ENCODE results near the gene GATA5.

The GATA5 gene

DNA sequence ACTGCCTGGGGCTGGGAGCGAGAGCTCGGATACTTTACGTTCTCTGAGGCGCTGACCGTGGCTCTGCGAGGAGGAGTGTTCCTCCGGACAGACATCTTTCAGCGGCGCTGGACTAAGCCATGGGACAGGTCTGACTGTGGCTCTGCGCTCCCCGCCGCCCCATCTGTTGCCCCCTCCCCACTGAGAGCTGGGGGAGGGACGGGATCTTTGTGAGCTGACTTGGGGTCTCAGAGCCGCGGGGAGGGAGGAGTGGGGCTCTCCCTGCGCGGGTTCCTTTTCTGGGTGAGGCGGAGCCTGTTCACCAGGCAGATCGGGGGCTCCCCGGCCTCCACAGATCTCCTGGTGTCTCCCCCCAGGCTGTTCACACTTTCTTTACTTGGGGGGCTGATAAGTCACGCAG is 11.3 kb upstream of the GATA5 start:
- no peak for DNase-seq

DNA sequence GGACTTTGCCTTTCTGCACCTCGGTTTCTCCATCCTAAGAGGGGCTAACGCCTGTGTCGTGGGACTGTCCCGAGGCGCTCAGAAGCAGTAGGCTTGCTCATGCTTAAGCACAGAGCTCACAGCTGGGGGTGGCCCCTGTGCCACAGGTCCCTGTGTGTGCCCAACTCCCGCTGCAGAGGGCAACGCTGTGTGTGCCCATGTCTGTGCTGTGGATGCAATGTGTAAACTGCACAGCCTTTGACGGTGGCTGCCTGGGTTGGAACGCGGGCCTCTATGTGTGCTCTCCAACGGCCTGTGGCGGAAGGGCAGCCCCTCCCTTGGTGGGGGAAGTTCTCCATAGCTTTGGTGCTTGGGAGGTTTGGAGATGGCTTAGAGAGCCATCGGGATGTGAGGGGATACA is 10.7 kb upstream of the GATA5 start:
- DNase-seq = no peak

DNA sequence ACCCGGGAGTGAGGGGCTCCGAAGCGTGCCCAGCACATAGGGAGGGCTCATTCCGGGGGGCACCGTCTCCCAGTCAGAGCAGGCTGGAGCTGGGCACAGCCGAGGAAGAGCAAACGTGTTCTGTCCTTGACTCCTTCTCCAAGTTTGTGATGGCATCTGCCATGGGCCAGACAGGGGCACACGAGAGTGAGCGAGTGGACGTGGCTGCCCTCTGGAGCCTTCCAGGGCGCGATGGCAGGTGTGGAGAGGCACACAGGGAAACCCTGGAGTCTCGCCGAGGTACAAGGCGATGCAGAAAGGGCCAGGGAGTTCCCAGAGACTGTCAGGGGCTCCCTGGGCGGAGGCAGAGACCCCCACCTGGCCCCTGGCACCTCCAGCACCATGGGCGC is 9.9 kb upstream of the GATA5 start:
- no peak for DNase-seq

DNA sequence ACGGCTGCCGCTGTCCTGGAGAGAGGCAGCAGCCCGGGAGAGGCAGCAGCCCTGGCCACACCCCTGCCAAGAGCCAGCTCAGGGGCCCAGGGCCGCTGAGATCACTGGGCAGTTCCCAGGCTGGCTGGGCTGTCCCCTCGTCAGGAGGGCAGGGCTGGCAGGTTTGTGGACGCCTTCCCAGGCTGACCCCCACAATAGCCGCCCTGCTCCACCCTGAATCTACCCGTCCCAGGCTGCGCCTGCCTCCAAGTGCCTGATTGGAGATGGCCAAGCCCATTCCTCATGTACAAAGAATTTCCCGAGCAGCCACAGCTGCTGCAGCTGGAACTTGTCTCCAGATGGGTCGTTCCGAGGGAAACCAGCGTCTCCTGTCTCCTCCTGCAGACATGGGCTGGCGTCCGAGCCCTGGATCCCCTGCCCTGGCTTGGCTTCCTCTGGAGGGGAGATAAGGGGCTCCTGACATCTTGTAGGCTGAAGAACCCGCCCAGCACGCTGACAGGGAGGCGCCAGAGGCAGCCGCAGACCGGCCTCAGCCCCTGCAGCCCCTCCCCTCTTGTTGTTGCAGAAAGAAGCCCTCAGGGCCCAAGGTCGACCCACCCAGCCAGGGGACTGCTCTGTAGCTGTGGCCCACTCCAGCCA is 9.4 kb upstream of the GATA5 start:
- no peak for DNase-seq

DNA sequence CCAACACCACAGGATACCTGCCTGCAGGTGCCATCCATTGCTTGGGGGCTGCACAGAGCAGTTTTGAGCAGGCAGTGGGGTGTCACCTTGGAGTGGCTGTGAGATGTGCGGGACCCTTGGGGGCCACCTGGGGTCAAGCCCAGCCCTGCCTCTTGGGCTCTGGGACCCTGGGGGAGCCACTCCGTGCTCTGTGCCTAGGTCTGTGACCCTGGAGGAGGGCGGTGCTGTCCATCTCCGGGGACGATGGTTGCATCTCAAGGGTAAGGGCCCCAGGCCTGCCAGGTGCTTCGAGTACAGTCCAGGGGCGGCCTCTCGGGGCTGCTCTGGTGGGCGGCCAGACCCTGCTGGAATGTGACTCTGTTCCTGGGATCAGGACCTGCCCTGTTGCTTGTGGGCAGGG is 8.7 kb upstream of the GATA5 start:
- no peak for DNase-seq

DNA sequence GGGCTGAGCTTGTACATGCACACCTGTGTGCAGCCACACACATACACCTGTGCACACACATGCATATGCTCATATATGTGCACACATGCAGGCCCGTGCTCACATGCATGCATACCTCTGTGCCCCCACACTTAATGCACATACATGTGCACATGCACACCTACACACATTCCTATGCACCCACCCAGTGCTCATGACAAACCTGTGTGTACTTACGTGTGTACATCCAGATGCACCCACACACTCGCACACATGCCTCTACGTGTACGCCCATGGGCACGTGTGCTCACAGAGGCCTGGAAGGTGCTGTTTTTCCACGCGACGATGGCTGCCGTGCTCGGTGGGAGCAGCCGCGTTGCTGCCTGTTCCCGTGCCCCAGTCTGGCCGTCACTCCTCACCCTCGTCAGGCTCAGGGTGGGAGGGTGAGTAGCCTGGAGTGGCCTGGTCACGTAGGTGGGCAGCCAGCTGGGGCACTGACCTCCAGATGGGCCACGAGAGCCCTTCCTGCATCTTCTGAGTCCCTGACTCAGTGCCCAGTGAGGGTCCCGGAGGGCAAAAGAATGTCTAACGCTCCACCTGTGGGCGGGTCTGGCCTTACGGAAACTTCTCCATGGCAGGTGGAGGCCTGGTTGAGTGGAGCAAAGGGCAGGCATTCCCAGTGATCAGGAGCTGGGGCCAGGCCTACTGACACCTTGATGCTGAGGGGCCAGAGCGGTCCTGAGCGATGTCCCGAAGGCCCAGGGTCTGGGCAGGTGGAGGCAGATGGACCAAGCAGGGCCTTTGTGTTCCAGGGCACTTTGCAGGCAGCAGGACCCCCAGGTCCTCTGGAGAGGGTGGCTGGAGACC is 8.0 kb upstream of the GATA5 start:
- no peak for DNase-seq

DNA sequence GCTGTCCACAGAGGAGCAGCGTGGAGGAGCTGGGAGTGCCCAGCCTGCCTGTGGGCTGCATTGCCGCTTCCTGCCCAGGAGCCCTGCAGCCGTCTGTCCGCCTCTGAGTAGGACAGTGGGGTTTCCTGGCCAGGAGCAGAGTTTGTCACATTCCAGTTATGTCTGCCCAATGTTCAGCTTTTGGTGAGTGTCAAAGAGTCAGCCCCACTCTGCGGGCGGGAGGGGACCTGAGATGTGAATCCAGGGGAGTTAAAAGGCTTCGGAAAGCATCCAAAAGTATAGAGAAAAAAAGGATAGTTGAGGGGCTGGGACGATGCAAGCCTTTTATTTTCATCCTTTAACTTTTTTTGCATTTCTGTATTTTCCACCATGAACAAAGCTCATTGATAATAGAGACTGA is 7.2 kb upstream of the GATA5 start:
- DNase-seq = no peak

DNA sequence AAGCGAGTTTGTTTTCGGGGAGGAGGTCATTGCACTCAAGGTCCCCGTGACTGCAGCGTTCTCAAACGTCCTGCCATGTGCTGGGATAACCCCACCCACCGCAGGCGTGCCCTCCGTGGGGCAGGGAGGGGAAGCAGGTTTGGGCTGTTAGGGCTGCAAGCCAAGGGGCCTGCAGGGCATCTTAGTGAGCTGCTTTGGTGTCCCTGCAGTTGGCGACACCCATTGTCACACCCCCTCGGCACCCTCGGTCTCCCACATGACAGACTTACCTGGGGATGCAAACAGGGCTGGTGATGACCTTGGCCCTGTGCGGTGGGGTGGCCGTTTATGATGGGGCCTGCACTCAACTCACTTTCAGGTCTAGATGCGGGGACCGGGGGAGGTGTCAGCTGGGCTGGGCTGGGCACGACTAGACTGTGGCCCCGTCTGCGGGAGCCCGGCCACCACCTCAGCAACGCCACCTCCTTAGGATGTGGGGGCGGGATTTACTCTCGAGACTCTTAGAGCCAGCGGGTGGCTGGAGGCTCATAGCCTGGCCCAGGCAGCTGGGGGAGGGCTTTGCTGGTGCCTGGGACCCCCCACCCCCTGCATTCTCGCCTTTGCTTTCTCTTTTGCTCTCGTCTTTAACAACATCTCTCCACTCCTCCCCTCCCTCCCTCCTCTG is 6.5 kb upstream of the GATA5 start:
- DNase-seq = no peak

DNA sequence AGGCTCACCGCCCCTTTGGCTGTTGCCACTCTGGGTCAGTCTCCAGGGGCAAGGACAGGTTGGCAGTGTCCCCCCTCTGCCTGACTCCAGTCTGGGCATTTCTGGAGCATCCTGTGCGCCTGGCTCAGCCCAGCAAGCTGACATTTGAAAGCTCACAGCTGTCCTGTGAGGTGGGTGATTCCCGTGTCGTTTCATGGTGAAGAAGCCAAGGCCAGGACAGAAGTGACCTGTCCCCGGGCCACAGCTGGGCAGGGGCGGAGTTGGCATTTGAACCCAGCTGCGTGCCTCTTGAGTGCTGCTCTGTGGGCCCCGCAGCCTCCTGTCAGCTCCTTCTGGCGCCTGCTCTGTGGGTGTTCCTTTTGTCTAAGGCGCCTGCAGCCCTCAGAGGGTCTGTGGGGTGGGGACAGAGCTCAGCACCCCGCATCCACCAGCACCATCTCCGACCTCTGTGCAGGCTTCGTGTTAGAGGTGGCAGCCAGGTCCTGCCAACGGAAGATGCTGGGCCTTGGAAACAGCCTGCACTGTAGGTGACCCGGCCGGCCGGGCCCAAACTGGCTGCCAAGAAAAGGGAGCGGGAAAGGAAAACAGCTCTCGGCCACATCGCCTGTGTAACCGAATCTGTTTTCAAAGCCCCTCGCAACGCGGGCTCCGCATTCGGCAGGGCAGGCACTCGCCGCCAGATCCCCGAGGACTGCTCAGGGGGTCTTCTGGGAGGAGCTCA is 5.8 kb upstream of the GATA5 start:
- no peak for DNase-seq

DNA sequence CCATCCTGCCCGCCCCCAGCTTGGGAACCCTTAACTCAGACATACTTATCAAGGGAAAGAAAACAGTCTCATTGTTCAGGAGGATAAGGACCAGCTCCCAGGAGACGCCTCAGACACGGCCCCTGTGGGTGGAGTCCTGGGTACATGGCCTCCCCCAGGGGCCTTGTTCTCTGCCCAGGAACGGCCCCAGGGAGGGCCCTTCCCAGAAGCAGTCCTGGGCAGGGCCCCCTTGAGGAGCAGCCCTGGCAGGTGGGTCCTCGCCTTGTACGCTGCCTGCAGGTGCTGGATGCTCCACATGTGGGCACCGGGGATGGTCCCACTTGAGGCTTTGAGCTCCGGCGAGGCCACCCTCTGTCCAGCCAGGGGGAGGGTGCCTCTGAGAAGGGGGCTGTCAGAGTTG is 4.5 kb upstream of the GATA5 start:
- DNase-seq = no peak

DNA sequence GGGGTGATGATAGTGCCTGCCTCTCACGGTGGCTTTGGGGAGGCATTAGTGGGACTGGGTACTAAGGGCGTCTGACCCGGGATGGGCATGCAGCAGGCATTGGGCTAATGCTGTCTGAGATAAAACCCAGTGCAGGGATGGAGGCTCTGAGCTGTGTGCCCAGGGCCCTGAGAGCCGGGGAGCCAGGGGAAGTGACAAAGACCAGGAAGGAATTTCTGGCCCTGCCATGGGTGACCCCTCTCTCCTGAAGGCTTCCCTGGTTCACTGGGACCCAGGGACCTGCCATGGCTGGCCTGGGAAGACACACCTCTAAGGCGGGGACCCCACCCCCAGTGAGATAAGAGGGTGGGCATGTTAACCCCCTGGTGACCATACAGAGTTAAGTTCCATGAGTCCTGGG is 3.9 kb upstream of the GATA5 start:
- no peak for DNase-seq

DNA sequence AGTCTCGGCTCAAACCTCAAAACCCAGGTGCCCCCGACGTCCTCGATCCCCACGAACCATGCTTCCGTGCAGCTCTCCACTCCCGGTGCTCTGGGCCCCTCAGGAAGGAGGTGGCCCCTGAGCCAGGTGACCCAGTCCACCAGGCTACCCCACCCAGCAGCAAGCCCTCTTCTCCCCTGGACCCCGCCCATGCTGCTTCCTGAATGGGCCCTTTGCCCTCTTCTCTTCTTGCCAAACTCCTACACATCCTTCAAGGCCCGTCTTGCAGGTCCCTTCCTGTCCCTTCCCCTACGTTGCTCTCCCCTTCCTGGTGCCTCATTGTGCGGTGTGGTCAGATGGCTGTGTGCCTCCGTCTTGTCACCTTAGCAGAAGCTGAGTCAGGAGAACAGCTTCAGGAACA is 3.4 kb upstream of the GATA5 start:
- no peak for DNase-seq

DNA sequence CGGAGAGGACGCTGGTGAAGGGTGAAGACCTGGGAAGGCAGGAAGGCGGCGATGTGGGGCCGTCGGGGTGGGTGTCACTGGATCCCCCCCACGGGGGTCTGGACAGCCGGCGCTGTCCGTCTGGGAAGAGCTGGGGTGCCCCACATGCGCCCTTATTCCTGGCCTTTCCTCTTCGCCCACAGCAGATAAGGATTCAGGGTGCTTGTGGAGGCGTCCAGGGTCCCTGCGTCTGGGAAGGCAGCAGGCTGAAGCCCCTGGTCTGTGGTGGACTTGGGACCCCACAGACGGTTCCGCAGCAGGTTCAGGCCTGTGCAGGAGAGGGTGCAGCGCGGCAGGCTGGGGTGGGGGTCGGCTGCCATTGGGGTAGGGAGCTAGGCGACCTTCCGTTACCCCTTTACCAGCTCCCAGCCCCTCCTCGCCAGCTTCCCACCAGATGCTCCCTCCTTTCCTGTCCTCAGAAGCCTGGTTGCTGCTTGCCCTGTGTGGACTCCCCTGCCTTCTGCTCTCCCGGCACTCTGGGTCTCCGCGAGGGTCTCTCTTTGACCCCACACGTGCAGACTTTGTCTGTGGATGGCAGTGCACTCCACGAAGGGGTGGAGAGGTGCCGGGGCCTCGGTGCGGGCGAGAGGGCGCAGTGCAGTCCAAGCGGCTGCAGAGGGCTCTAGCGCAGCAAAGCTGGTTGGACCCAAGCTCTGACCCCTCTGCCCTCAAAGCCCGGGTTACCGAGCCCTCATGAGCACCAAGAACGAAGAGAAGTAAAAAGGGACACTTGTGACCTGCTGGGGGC is 2.1 kb upstream of the GATA5 start:
- no peak for DNase-seq

DNA sequence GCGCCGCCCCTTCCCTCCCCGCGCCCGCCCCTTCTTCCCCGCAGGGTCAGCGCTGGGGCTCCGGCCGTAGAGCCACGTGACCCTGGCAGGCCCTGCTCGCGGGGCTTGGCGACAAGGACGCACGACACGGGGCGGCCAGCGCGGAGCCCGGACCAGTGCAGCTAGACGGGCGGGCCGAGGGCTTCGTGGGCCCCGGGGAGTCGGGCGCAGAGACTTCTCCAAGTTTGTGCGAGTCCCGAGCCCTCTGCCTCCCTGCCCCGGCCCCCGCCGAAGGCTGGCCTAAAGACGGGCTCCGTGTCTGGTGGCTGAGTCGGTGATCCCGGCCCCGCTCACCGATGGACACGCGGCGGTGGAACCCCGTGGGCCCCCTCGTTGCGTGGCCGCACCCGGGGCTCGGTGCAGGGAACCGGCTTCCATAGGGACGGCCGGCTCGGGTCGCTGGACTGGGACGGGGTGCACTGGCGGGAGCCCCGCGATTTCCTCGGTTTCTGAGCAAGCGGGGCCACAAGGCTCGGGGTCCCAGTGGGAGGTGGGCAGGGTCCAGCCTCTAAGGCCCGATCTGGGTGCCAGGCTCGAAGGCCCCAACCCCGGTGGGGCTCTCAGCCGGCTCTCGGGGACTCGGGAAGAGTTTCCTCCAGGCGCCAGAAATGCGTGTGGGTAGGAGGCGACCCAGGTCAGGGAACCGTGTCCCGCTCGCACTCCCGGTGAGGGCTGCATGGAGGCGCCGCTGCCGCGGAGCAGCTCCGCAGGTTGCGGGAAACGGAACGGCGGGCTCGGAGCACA is 452 bp upstream of the GATA5 start:
- no peak for DNase-seq

DNA sequence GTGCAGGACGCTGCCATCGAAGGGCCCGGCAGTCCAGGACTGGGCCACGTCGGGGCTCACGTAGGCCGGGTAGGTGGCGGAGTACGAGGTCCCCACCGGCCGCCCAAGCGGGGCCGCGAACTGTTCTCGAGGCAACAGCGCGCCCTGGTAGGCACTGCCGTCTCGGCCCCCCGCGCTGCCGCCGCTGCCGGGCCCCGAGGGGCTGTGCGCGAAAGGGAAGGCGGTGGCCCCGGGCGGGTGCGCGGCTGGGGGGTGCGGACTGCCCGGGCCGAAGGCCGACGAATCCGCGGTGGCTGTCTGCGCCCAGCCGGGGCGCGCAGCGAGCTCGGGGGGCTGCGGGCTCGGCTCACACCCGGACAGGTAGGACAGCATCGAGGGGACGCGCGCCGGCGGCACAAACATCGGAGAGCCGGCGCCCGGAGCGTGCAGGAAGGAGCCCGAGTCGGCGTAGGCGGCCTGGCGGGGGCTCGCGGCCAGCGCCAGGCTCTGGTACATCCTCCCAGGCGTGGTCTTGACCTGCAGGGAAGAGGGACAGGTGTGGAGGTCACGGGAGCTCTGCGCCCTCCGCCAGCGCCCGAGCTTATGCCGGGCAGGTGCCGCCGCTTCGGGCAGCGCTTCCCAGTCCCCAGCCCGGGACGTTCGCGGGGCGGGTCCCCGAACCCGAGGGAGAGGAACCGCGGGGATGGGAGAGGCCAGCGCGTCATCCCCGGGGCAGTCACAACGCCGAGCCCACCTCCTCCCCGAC is 596 bp downstream of the GATA5 start:
- no peak for DNase-seq

DNA sequence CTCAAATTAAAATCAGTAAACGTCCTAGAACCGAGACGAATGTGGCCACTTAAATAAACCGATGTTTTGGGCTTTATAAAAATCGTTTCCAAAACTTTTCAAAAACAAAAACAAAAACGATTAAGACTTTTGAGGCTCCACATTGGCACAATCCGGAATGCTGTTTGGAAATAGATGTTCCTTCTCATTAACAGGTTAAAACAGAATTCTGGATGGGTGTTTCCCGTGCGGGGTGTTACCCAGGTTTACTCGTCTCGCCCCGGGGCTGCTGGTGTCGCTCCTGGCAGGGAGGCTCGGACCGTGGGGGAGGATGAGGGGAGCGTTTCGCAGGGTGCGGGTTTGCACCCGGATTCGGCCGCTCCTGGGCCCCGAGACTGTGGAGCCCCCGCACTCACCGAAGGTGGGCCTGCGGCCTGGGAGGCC is 1.2 kb downstream of the GATA5 start:
- no peak for DNase-seq

DNA sequence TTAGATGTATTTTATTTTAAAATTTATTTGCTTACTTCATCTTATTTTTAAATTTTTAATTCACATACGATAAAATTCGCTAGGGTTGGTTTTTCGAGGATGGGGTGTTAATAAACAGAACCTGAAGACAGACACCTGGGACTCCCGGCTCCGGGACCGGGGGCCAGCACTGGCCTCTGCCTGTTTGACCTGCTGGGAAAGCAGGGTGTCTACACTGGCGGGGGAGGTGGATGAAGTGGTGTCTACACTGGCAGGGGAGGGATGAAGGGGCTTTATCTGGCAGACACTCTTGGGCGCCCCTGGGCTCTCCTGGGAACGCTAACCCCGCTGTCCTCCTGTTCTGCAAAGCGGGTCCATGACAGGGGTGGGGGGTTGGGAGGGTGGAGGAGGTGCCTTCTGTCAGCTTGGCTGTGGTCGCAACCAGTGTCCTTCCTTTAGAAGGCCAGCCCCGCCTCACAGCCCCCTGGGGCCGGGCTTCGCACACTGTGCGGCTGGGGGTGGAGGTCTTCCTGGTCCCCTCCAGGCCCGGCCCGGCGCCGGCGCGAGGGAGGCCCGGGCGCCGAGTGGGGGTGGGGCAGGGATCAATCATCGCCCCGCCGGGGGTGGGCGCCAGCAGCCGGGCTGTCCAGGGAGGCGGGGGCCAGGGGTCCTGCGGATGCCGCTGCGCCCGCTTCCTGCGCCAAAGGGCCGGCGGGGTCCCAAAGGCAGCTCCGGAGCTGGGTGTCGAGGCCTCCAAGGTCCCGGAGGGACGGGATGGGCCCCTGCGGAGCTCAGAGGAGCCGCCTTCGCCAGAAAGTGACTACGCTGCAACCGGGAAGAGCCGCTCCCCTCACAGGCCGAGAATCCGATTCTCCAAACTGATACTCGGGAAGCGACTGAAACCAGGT is 1.8 kb downstream of the GATA5 start:
- DNase-seq = no peak

DNA sequence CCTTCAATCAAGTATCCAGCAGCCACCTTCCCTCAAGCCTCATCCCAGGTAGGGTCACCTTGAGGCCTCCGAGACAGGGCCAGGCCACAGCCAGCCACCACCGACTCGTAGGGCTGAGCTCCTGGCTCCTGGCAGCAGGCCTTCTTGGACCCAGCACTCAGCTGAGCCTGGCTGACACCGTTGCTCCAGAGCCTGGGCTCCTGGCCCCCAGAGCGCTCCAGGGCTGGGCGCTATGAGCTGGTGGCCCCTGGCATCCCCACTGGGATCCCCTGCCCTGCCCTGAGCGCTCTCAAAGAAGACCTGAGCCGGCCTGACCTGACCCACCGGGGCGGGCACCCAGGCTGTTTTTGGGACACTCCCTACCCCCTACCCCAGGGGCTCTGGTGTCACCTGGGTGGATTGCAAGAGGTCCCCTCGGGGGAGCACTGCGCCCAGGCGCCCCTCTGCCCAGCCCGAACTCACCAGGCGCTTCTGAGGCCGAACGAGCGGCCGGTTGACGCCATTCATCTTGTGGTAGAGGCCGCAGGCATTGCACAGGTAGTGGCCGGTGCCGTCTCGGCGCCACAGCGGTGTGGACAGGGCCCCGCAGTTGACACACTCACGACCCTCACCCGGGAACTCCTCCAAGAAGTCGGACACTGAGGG is 2.7 kb downstream of the GATA5 start:
- no peak for DNase-seq

DNA sequence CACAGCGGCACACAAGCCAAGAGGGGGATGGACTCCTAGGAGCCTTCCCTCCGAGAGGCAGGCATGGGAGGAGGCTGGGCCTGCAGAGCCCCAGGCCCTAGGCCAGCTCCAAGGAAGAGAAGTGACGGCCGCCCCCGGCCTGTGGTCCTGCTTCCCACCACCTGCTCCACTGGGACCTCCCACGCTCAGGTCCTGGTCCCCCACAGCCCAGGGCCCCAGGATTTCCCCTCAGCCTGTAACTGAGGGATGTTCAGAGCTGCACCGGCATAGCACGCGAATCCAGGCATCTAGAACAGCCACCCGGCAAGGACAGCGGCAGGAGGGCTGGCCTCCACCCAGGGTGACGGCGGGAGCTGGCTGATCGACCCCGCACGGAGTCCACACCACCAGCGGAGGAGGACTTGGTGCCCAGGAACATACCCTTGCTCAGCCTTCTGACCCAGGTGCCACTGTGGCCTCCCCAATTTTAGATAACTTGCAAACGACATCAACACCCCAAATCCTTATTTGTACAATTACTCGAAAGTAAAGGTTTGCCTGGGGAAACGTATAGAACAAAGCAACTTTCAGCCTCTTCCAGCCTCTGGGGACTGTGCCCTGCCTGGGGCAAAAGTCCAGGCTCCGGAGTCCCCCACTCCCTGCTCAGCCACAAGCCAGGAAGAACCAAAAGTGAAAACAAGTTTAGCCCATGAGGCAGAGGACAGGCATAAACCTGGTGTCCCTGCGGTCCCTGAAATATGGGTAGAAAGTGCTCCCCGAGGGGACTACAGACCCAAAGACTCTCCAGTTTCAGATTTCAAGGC is 3.5 kb downstream of the GATA5 start:
- no peak for DNase-seq

Data from activated naive CD4-positive, alpha-beta T cell treated with anti-CD3 and anti-CD28 coated beads, Interleukin-2, amount 50 U/mL, for 16 hours (primary cell).